Ovary (tissue), 9 donors: Measurements from ENCODE around the gene HMGB2. TPM values are rescaled to one million over a fixed set of nuclear protein-coding genes. Genes with fewer than 3 reads are reported as not detected.

Experiments used
- DNase-seq, 5 donors: peaks; one replicate each; pipeline ENCODE4 v3.0.0-alpha.2; 2019 to 2020
- H3K27ac ChIP-seq, 2 donors: fragments of 200-600 bp; one replicate each; pipeline versions ENCODE4 v1.5.1 to v1.8.0; 2019 to 2022
- H3K27me3 ChIP-seq: fragments of 200-600 bp; one replicate; pipeline ENCODE4 v1.8.0; 2022
- H3K36me3 ChIP-seq: fragments of 200-600 bp; sonication (generic); one replicate; pipeline ENCODE4 v1.5.1; 2019
- H3K4me1 ChIP-seq: one replicate; pipeline ENCODE4 v1.8.1; 2013; ENCODE audit warnings: mild to moderate bottlenecking, moderate library complexity; ENCODE audit not compliant: insufficient read depth
- H3K4me3 ChIP-seq: fragments of 200-600 bp; sonication (generic); one replicate; pipeline ENCODE4 v1.5.1; 2017
- H3K9me3 ChIP-seq, 2 donors: fragments of 200-600 bp in 1 of 2; sonication (generic) in 1 of 2; one replicate each; pipeline versions ENCODE4 v1.5.1 to v1.8.1; 2013 to 2019; ENCODE audit warnings: mild to moderate bottlenecking in 1 of 2, moderate library complexity in 1 of 2
- EP300 ChIP-seq: sonication (generic); formaldehyde crosslinking; IDR thresholded peaks from one replicate; pipeline ENCODE4 v1.6.1; 2017; ENCODE audit warnings: antibody characterized with exemption
- POLR2A ChIP-seq: fragments of 450-650 bp; IDR thresholded peaks from one replicate; pipeline ENCODE4 v1.6.1; 2017; ENCODE audit warnings: antibody characterized with exemption, mild to moderate bottlenecking, moderate library complexity
- WGBS, 3 donors: extraction: QIAGEN DNeasy Blood & Tissue Kit in 1 of 3; methylation state at CpG; one replicate each; pipeline versions ENCODE4 v1.1.5 to v1.1.7; 2013 to 2017; 5-methylcytosine and 5-hydroxymethylcytosine counted together
- intact Hi-C, 4 donors: fragments of 100-400 bp; cut with DNase I; formaldehyde crosslinking; loops; one replicate each; pipeline versions ENCODE4 v1.11.0 to v1.15.1; 2022 to 2023
- polyA plus RNA-seq, 2 donors: library from polyadenylated mRNA; stranded (reverse); fragments of 200-250 nt in 1 of 2; fragments of 350-450 nt in 1 of 2; fragmentation: Illumina TruSeq in 1 of 2; extraction: RNeasy Lipid Tissue Mini Kit (QIAGEN cat#74804) in 1 of 2; gene quantifications; one replicate each; pipeline ENCODE4 v1.2.3, GENCODE V29; 2013 to 2014
- total RNA-seq, 7 donors: library from RNA; depleted of rRNA in 2 of 7; stranded (reverse); fragments of >200 nt in 2 of 7; fragmentation: NEBNext Ultra II Directional in 3 of 7; extraction: Animal tissue kit (Norgen Biotek cat#: 25700) in 3 of 7; gene quantifications; one replicate each; pipeline versions ENCODE4 v1.1.0 to v1.2.4, GENCODE V29; 2016 to 2023
- TF ChIP-seq, protein P1 (sequence below), 3 donors: fragments of 450-650 bp in 2 of 3; fragments of 200-600 bp in 1 of 3; IDR thresholded peaks; one replicate each; pipeline versions ENCODE4 v1.5.1 to v1.8.0; 2016 to 2022; ENCODE audit warnings: antibody characterized with exemption in 3 of 3, mild to moderate bottlenecking in 1 of 3
- donor health status: DM: no; HTN: no; CAD: no; lungs with moderate emphysema.
- donor health status: DM: no; HTN: no; CAD: no.
- donor health status: Bipolar disorder and iron deficiency.
- donor health status: DM: yes; HTN: yes; CAD: no.
- donor health status: DM: no; HTN: no; CAD: no.
- donor health status: DM: yes; HTN: yes; CAD: no.

Gene HMGB2
- total and polyA plus RNA-seq, 9 donors, result 47.2 to 157 (median 72.4) TPM

DNA sequence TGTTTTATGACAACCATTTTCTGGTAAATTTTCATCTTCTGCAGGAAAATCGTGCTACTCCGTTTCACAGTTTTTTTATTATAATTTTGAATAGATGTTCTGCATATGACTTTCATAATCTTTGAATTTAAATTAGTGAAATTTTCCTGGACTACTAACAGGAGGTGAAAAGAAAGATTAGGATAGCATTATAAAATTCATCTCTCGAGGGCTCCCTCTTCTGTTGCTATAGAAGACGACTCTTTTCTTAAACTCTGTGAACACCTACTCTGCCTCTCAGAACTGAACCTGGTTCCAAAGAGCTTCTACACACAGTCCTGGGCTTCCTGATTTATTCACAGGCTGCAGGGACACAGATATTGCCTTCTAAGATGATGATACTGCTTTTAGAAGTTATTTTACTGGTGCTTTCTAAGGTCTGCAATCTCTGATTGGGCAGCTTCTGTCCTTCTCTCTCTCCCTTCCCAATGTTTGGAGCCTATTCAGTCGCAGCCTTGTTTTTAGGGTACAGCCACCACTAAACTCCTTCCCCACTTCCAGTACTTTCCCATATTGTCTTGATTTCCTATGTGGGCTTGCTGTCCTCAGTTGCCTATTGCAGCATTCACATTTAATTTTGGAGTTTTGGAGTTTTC lies 26.5 kb upstream of the HMGB2 start:
- 39 to 57% (median 42%) methylated on average over 5 of the region's 5 CpGs for WGBS, 3 donors
- intact Hi-C loops, result loop anchor here in 1 of 4 donors (10.0 kb wide), 1 partner anchor 924 kb away; the partner anchor contains the start of genes CEP44 and FBXO8

DNA sequence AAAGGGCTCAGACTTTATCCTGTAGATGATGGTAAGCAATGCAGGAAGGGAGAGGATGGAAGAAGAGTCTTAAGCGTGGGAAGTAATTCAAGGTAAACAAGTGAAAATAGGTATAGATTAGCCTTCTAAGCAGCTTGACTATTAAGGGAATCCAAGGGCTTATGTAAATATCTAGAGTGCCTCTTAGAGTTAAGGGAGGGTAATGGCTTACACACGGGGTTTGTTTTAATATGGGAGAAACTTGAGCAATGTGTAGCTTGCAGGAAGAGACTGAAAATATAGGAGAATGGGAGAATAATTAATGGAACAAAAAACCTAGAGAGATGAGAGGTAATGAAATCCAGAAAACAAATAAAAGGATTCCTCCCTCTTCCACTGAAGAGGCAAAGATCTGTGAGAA lies 23.8 kb upstream of the HMGB2 start:
- Histone ChIP-seq H3K27ac (no peak overlapping the region), H3K27me3 (no peaks in the 10 kb centered on the region), H3K4me3 (no peak overlapping the region), H3K9me3 (no peaks in the 10 kb centered on the region), H3K4me1 (peaks cover 2% of the 10 kb centered on the region), H3K36me3 (no peaks in the 10 kb centered on the region)
- WGBS, 3 donors, result 75 to 86% (median 79%) methylated on average over 2 of the region's 2 CpGs
- DNase-seq, result no peak
- intact Hi-C loops, result no loop called here
- TF ChIP-seq EP300, result no peak
- TF ChIP-seq, protein P1, sequence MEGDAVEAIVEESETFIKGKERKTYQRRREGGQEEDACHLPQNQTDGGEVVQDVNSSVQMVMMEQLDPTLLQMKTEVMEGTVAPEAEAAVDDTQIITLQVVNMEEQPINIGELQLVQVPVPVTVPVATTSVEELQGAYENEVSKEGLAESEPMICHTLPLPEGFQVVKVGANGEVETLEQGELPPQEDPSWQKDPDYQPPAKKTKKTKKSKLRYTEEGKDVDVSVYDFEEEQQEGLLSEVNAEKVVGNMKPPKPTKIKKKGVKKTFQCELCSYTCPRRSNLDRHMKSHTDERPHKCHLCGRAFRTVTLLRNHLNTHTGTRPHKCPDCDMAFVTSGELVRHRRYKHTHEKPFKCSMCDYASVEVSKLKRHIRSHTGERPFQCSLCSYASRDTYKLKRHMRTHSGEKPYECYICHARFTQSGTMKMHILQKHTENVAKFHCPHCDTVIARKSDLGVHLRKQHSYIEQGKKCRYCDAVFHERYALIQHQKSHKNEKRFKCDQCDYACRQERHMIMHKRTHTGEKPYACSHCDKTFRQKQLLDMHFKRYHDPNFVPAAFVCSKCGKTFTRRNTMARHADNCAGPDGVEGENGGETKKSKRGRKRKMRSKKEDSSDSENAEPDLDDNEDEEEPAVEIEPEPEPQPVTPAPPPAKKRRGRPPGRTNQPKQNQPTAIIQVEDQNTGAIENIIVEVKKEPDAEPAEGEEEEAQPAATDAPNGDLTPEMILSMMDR (IDR thresholded peaks at IDR 0.05), result no peak
- TF ChIP-seq POLR2A, result no peak

More for the DNA sequence above, 26.5 kb upstream of the HMGB2 start:
- Histone ChIP-seq H3K36me3 (no peaks in the 10 kb centered on the region), H3K4me3 (no peak overlapping the region), H3K4me1 (peaks cover 2% of the 10 kb centered on the region), H3K27me3 (no peaks in the 10 kb centered on the region), H3K27ac (no peak overlapping the region), H3K9me3 (no peaks in the 10 kb centered on the region)
- TF ChIP-seq POLR2A (no peak), EP300 (no peak)
- TF ChIP-seq, protein P1 (IDR thresholded peaks at IDR 0.05), result no peak
- no peak for DNase-seq

DNA sequence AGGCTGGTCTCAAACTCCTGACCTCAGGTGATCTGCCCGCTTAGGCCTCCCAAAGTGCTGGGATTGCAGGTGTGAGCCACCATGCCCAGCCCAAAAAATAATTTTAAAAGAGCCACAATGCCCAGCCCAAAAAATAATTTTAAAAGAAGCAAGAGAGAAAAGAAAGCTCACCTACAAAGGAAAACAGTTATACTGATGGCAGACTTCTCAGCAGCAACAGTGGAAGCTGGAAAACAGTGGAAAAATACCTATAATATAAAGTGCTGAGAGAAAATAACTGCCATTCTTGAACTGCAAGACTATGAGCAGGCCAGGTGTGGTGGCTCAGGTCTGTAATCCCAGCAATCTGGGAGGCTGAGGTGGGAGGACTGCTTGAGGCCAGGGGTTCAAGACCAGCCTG lies 13.3 kb upstream of the HMGB2 start:
- no peak for TF ChIP-seq EP300
- TF ChIP-seq, protein P1 (IDR thresholded peaks at IDR 0.05), result no peak
- TF ChIP-seq POLR2A, result no peak
- intact Hi-C loops, result no loop called here
- Histone ChIP-seq H3K27ac (no peak overlapping the region), H3K4me3 (no peak overlapping the region), H3K9me3 (no peaks in the 10 kb centered on the region), H3K36me3 (no peaks in the 10 kb centered on the region), H3K27me3 (no peaks in the 10 kb centered on the region), H3K4me1 (no peaks in the 10 kb centered on the region)
- DNase-seq, result no peak
- WGBS, 3 donors, result 89 to 100% (median 100%) methylated on average over 1 of the region's 1 CpG

DNA sequence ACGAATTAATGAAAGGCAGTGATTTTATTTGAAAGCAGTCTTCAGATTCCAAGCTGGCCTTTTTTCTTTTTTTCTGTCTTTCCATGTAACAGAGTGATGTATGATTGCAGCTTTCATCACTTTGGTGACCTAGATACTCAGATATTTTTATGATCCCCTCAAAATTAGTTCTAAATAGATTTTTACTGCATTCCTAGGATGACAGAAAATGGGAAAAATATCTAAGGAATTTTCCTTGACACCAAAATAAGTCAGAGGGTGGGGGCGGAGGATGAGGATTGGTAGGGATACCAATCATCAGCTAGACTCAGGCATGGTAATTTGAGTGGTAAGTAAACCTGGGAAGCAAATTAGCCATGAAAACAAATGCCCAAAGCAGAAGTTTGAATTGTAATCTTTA lies 11.9 kb upstream of the HMGB2 start:
- TF ChIP-seq EP300, result no peak
- Histone ChIP-seq H3K4me3 (no peak overlapping the region), H3K9me3 (no peaks in the 10 kb centered on the region), H3K36me3 (no peaks in the 10 kb centered on the region), H3K27me3 (no peaks in the 10 kb centered on the region), H3K4me1 (no peaks in the 10 kb centered on the region), H3K27ac (no peak overlapping the region)
- DNase-seq, result no peak
- WGBS, 3 donors, result 78 to 87% (median 80%) methylated on average over 2 of the region's 2 CpGs
- intact Hi-C loops, result no loop called here

DNA sequence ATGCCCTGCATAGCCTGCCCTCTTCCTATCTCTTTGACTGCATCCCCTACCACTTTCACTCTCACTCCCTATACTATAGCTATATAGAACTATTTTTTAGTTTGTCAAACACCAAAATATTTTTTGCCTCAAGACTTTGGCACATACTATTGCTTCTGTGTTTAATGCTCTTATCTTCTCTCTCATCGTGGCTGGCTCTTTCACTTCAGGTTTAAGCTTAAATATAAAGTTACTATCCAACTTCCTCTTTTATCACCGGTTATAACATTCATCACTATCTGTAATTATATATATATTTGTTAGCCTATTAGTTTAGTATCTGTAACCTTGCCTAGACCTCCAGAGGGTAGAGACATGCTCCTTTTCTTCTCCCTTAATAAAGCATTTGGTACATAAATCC lies 11.5 kb upstream of the HMGB2 start:
- intact Hi-C loops, result no loop called here
- Histone ChIP-seq H3K4me3 (no peak overlapping the region), H3K4me1 (no peaks in the 10 kb centered on the region), H3K27ac (no peak overlapping the region), H3K36me3 (no peaks in the 10 kb centered on the region), H3K9me3 (no peaks in the 10 kb centered on the region), H3K27me3 (no peaks in the 10 kb centered on the region)
- WGBS, 3 donors, result 58 to 71% (median 63%) methylated on average over 2 of the region's 2 CpGs
- TF ChIP-seq EP300 (no peak), POLR2A (no peak)
- TF ChIP-seq, protein P1 (IDR thresholded peaks at IDR 0.05), result no peak
- no peak for DNase-seq
